Measurements from ENCODE around the gene GRK3.

GRCh38 chr22:25759825-25760231, 195.4 kb downstream of the GRK3 start:
- TF ChIP-seq, protein P1, sequence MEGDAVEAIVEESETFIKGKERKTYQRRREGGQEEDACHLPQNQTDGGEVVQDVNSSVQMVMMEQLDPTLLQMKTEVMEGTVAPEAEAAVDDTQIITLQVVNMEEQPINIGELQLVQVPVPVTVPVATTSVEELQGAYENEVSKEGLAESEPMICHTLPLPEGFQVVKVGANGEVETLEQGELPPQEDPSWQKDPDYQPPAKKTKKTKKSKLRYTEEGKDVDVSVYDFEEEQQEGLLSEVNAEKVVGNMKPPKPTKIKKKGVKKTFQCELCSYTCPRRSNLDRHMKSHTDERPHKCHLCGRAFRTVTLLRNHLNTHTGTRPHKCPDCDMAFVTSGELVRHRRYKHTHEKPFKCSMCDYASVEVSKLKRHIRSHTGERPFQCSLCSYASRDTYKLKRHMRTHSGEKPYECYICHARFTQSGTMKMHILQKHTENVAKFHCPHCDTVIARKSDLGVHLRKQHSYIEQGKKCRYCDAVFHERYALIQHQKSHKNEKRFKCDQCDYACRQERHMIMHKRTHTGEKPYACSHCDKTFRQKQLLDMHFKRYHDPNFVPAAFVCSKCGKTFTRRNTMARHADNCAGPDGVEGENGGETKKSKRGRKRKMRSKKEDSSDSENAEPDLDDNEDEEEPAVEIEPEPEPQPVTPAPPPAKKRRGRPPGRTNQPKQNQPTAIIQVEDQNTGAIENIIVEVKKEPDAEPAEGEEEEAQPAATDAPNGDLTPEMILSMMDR (IDR thresholded peaks at IDR 0.05; ENCODE audit: extremely low read depth in 1 of 2, insufficient read depth in 1 of 2, low read depth in 1 of 2, low read length in 2 of 2): no peak
- no peak for TF ChIP-seq EZH2 (IDR thresholded peaks at IDR 0.05; ENCODE audit: borderline replicate concordance, low read depth, low read length, severe bottlenecking)
- no peak for TF ChIP-seq POLR2A (IDR thresholded peaks at IDR 0.05; ENCODE audit: low read depth, low read length)
- peak; percentile 19 for TF ChIP-seq POLR2AphosphoS5 (IDR thresholded peaks at IDR 0.05; ENCODE audit: insufficient read depth, low read depth, low read length)
- no peak for TF ChIP-seq MAX (IDR thresholded peaks at IDR 0.05; ENCODE audit: insufficient read depth, insufficient read length)
